Ureter (tissue), 1 donor: ENCODE results near the gene FYCO1. TPM values are rescaled to one million over a fixed set of nuclear protein-coding genes. Genes with fewer than 3 reads are reported as not detected.

Experiments
- DNase-seq: peaks from one replicate; pipeline ENCODE4 v3.0.0-alpha.2; 2020; ENCODE audit warnings: low spot score
- total RNA-seq: library from RNA; stranded (reverse); gene quantifications from one replicate; pipeline ENCODE4 v1.2.4, GENCODE V29; 2023
- donor health status: DM: yes; HTN: yes; CAD: no.

The FYCO1 gene
- total RNA-seq, 1 donor from 2014 or later = 62.0 TPM

DNA sequence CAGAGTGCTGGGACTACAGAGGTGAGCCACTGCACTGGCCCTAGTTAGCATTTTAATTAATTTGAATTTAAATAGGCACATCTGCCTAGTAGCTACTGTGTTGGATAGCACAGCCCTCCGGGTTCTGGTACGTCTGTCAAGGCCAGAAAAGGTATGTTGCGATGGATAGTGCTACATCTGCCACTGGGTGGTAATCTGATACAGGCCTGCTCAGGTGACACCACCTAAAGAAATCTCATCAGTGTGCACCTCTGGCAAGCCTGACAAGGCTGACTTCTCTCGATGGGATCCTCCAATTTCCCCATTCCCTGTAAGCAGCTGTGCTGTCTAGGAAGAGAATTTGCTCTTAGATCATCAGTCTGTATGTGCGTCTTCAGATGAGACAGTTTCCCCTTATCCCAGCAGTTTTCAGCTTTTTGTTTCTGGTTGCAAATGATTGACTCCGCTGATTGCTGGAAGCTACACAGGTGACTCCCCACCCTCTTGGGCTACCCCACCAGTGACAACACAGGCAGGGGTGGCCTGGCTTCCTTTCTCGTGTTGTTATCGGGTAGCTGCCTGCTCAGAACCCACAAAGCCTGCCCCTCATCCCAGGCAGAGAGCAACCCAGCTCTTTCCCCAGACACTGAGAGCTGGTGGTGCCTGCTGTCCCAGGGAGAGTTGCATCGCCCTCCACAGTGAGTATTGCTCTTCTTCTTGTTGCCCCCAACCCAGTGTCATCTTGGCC, 109.5 kb downstream of the FYCO1 start, which contains the start of gene CCR9:
Gene CCR9 (plus strand): TSS at position 565 of the 727 bp plus-strand sequence. CDS start 8,391 bp downstream, outside the sequence.
- no peak for DNase-seq

DNA sequence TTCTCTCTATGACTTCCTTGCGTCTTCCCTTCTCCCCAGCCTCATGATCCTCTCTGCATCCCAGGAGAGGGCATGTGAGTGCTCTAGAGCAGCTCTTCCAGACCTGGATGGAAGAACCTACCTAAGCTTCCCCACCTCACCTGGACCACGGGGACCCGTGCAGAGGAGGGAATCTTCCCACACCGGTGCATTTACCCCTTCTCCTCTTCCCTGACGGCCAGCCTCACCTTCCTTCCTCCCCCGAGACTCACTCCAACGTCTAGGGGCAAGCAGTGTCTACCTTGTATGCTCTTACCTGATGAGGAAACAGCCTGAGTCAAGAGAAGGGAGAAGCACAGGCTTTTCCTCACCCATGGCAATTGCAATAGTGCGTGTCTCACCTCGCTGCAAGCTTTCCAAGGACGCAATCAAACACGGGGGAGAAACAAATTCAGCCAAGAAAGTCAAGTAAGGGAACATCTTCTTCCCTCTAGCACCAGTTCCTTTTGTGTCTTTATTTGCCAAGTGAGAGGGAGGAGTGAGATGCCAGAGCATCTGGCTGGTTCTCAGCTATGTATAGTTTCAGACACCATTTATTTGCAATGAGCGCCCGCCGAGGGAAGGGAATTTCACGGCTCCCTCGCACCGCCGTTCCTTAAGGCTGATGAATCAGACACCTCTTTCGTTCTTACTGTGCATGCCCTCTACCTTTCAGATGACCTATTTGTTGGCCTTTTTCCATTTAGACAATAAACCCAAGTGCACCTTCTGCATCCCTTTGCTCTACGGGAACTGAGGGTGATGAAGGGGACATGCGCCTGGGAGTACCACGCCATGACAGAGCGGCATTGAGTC, 111.0 kb downstream of the FYCO1 start:
- DNase-seq = no peak

DNA sequence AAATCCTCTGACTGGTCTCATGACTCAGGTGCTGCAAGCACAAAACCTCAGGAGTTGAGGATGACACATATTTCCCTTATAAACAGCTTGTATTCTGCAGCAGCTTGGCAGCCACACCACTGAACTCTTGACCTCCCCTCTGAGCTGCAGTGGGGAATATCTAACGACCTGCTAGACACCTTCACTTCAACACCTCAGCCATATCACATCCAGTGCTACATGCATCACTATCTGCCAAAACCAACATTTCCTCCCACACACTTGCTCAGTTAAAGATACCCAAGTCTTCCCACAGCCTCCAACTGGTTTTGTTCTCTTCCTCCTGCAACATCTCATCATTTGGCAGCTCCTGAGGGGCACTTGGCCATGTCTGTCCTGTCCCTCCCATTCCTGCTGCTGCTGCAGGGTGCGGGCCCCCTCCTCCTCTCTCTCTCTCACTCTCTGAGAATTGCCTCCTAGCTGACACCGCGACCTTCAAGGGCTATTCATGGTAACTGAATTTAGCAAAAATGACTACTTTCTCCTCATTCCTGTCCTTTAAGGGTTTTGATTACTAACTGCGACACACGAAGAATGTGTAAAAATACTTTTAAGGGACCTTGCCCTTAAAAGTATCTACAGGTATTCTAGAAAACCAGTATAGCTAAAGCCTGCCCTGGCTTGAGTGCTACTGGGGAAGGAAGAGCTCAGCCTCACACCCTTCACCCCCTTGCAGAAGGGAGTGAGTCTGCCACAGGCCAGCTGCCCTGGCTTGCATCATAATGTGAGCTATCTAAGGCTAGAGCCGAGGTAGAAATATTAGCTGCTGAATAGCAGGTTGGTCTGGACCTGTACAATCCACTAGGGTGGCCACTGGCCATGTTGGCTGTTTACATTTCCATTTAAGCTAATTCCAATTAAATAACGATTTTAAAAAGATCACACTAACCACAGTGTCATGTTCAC, 114.3 kb downstream of the FYCO1 start:
- DNase-seq = no peak

DNA sequence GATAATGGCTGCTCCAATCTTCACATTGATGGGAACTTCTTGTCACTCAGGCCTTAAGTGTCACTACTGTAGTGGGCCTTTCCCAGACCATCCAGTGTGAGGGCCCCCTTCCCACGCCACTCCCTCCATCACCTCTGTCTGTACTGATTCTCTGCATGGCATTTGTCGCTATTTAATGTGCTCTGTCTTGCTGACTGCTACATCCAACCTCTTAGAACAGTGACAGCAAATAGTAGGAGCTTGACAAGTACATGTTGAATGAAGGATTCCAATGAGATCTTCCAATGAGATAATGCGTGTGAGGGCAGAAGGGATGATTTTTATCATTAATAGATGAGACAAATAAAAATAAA, 114.9 kb downstream of the FYCO1 start:
- no peak for DNase-seq

DNA sequence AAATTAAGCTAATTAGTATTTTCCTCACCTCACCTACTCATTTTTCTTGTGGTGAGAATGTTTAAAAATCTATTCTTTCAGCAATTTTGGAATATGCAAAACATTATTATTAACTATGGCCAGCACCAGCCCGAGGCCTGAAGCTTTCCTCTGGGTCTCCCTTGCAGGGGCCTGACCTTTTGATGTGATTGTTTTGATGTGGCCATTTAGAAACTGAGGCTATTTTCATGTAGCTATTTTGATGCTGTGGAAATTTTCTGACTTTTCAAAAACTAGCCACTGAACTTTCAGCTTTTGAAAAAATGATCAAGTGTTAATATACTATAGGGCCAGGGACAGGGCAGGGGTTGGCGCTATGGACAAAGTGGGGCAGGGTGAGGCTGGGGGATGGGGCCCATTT, 117.5 kb downstream of the FYCO1 start:
- DNase-seq = no peak

DNA sequence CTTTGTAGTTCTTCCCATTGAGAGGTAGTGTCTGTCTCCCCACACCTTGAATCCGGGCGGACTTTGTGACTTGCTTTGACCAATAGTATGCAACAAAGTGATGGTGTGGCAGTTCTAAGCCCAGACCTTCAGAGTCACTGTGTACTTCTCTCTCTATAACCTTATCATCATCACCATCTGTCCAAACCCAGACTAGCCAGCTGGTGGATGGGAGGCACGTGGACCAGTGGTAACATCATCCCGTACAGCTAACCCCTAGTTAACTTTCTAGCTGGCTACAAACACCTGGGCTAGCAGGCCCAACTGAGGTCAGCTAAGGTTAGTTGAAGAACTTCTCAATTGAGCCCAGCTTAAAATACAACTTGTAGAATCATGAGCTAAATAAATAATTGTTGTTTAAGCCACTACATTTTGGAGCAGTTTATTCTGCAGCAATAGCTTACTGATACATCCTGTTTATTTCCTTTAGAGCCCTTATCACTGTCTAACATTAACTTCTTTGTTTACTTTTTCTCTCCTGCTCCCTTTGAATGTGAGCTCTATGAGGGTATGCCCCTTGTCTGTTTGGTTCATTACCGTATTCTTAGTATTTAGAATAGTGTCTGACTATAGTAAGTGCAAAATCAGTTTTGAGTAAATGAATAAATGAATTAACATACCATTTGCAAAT, 120.8 kb downstream of the FYCO1 start:
- DNase-seq = no peak

DNA sequence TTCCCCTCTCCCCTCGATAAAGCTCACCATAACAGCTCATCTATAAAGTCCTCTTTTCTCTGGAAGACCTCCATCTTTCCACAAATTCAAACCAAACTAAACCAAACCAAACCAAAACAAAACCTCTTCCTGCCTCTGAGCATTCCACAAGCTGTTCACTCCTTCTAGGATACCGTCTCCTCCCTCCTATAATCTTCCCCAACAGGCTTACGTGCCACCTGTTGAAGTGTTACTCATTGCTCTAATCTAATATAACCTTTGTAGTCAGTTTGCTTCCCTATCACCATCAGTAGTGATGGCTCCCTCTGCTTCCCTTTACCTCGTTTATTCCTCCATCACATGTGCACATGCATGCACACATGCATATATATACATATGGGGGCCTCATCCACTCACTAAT, 122.0 kb downstream of the FYCO1 start:
- no peak for DNase-seq

DNA sequence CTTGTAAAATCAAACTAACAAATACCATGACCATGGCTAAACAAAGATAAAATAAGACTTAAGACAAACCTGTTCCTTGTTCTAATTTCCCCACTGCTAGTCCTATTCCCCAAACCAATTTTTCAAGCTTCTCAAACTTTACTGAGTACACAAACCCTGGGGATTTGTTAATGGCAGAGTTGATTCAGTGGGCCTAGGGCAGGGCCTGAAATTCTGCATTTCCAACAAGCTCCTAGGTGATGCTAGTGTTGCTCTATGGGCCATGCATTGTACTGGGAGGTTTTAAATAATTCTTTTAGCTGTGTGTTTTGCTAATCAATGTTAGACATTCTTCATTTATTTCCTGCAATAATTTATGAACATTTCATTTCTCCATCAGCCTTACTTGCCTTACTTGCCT, 122.6 kb downstream of the FYCO1 start:
- no peak for DNase-seq

DNA sequence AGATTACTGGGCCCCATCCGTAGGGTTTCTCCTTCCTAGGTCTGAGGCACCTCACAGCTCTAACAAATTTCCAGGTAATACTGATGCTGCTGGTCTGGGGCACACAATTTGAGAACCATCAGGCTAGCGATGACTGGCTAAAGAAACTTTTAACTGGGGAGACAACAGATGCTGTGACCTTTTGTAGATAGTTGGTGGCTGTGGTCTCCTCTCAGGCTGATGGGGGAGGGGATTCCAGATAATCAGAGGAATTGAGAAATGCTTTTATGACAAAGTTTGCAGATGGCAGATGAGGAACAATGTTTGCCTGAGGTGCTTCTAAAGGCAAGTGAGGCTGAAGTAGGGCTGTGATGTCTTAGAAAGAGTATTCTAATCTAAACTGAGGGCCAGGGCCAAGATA, 123.1 kb downstream of the FYCO1 start:
- no peak for DNase-seq

DNA sequence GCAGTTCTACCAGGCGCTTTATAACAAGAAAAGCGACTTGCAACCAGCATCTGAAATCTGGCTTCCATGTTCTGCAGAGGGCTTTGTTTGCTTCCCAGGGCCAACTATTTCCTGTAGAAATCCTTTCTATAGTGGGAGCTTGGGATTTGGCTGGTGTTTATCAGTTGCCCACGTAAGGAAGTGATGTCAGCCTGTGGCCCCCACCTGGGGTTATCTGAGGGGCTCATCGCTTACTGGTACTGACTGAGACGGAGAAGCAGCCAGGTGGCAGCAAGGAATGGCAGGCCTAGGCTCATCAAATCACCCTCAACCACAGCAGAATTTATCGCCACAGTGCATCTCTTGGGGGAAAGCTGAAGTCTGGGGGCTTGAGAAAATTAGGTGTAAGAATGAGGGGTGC, 123.8 kb downstream of the FYCO1 start:
- DNase-seq = no peak

DNA sequence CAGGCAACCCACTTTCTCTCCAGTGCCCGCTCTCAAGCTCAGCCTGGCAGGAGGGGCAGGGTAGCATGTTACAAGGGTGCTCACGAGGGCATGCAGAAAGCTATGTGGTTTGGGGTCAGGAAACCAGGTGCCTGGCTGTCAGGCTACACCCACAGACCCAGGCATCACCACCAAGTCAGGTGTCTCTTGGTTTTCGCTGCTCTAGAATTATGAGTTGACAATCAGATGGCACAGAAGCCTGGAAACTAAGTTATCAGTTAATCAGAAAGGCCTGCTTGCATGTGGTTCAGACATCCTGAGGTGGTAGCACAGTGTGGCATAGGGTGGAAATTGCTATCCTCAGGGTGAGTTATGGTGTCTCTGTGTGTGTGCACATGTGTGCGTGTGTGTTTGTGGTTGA, 125.5 kb downstream of the FYCO1 start:
- DNase-seq = no peak

DNA sequence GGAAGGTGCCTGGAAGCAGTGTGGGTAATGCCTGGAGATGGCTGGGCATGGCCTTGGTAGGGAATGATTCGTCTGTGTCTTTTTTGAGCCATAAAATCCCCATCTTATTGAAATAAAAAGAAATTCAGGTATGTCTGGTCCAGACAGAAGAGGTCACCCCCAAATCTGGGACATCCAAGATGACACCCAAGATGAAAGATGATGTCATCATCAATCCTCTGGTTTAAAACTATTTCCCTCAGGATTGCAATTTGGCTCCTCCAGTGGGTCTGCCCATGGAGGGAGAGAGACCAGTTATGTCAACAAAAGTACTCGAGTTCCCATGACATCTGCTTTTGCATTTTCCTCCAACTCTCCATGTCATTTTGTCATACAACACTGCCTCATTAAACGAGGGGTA, 126.0 kb downstream of the FYCO1 start:
- DNase-seq = no peak

DNA sequence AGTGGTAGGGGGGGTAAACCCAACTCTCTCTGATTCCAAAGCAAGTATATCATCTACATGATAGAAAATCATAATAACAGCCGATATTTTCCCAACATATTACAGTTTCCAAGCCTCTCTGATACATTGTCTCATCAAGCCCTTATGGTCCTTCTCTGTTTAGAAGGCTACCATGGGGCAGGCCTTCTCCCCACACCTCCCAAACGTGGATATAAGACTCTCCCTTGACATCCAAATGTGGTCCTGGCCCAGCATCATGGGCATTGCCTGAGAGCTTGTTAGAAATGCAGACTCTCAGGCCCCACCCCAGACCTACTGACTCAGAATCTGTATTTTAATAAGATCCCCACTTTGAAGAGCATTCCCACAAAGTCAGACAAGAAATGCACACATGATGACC, 127.0 kb downstream of the FYCO1 start:
- DNase-seq = no peak

DNA sequence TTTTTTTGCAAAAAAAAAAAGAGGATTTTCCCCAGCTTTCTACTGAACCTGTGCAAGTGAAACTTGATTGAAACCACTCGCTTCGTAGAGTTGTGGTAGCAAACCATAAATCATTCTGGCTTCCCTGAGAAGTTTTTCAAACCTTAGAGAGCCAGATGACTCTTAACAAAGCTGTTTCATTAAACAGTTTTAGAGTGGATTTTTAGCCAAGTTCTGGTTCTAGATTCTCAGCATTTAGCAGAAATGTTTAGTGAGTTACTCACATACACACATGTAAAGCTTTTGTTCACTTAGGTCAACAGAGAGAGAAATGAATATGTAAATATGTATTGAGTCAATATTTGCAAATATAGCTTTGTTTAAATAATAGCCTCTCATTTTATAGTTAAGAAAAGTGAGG, 127.4 kb downstream of the FYCO1 start:
- no peak for DNase-seq

Other genes with a start within 250 kb of the FYCO1 start
- not detected for gene SLC6A20, start 199.3 kb downstream of the FYCO1 start, total RNA-seq
- 24.5 TPM for gene LZTFL1, start 153.7 kb downstream of the FYCO1 start, total RNA-seq
- gene CCR9, start 109.3 kb downstream of the FYCO1 start, total RNA-seq = not detected
- 3.1 TPM for gene CXCR6, start 52.4 kb downstream of the FYCO1 start, total RNA-seq
- 0.70 TPM for gene XCR1, start 31.7 kb upstream of the FYCO1 start, total RNA-seq
- 4.3 TPM for gene CCR1, start 212.5 kb upstream of the FYCO1 start, total RNA-seq
- not detected for gene CCR3, start 246.6 kb upstream of the FYCO1 start, total RNA-seq